Measurements from ENCODE around the gene ZFYVE19.

DNA sequence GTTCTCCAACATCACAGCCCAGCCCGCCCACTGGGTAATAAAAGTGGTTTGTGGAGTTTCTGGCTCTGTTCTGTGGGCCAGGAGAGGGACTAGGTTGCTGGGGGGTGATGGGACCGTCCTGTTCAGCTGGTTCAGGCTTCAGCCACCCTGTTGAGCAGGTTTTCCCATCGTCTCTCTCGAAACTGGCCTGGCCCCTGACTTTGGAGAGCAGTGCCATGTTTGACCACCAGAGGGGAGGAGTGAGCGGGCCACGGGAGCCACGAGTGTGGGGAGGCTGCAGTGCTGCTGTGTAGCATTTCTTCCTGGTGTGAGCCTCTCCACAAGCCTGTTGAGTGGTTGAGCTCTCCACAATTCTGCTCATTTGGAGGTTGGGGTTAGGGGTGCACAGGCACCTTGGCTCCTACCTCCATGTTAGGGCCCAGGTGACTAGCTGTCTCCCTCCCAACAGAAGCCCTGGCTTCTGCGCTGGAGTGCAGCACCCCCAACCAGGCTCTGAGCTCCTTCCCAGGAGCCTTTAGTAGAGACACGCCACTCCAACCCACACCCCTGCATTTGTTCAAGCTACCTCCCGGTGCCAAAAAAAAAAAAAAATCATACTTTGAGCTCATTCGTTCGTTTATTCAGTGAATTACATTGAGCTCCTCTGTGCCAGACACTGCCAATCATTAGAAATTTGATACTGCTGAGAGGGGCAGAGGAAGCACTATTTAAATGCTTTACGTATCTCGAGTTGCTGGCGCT is 50.9 kb downstream of the ZFYVE19 start:
- no peak for TF ChIP-seq EHMT2 (IDR thresholded peaks at IDR 0.05; ENCODE audit: borderline replicate concordance, low read depth, low read length)
- TF ChIP-seq SP2 (CRISPR knock-in tag; IDR thresholded peaks at IDR 0.05) = no peak
- TF ChIP-seq, protein P1, sequence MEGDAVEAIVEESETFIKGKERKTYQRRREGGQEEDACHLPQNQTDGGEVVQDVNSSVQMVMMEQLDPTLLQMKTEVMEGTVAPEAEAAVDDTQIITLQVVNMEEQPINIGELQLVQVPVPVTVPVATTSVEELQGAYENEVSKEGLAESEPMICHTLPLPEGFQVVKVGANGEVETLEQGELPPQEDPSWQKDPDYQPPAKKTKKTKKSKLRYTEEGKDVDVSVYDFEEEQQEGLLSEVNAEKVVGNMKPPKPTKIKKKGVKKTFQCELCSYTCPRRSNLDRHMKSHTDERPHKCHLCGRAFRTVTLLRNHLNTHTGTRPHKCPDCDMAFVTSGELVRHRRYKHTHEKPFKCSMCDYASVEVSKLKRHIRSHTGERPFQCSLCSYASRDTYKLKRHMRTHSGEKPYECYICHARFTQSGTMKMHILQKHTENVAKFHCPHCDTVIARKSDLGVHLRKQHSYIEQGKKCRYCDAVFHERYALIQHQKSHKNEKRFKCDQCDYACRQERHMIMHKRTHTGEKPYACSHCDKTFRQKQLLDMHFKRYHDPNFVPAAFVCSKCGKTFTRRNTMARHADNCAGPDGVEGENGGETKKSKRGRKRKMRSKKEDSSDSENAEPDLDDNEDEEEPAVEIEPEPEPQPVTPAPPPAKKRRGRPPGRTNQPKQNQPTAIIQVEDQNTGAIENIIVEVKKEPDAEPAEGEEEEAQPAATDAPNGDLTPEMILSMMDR (CRISPR knock-in tag; IDR thresholded peaks at IDR 0.05) = peak; percentile 97
- TF ChIP-seq, protein P2, sequence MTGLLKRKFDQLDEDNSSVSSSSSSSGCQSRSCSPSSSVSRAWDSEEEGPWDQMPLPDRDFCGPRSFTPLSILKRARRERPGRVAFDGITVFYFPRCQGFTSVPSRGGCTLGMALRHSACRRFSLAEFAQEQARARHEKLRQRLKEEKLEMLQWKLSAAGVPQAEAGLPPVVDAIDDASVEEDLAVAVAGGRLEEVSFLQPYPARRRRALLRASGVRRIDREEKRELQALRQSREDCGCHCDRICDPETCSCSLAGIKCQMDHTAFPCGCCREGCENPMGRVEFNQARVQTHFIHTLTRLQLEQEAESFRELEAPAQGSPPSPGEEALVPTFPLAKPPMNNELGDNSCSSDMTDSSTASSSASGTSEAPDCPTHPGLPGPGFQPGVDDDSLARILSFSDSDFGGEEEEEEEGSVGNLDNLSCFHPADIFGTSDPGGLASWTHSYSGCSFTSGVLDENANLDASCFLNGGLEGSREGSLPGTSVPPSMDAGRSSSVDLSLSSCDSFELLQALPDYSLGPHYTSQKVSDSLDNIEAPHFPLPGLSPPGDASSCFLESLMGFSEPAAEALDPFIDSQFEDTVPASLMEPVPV (CRISPR knock-in tag; IDR thresholded peaks at IDR 0.05) = no peak
- TF ChIP-seq JUNB (CRISPR knock-in tag; IDR thresholded peaks at IDR 0.05; ENCODE audit: borderline replicate concordance) = no peak
- TF ChIP-seq EP300 (IDR thresholded peaks at IDR 0.05; ENCODE audit: low read depth in 2 of 2, low read length in 2 of 2) = no peak
- TF ChIP-seq EP300 (CRISPR knock-in tag; IDR thresholded peaks at IDR 0.05; ENCODE audit: borderline replicate concordance) = no peak

Data from HepG2 (cell line).